HEK293 (cell line): ENCODE data around the gene TENT4B.

Experiments
- CTCF ChIA-PET: fragments of 350-600 bp; formaldehyde crosslinking; extraction: SDS; loops from one replicate; lab custom pipeline; 2021; ENCODE audit warnings: antibody characterized with exemption; lab: Yijun Ruan, JAX
- POLR2A ChIA-PET: fragments of 300-600 bp; formaldehyde crosslinking; extraction: SDS; loops from one replicate; lab custom pipeline; 2020; ENCODE audit warnings: antibody characterized with exemption, inconsistent platforms; lab: Yijun Ruan, JAX
- H3K27ac ChIP-seq: fragments of 200-500 bp; sonication (Bioruptor generic); 2 replicates; pipeline ENCODE4 v1.5.1; 2014; ENCODE audit warnings: low read depth, low read length, control low read depth, inconsistent platforms; ENCODE audit errors: extremely low read depth
- H3K36me3 ChIP-seq, 2 experiments: fragments of 200-500 bp in 1 of 2; sonication (Bioruptor generic) in 1 of 2; 1 replicate in 1 of 2; 2 replicates in 1 of 2; pipeline ENCODE4 v1.5.1; 2014 to 2017; ENCODE audit warnings: inconsistent platforms in 2 of 2, low read length in 2 of 2; ENCODE audit not compliant: control insufficient read depth in 2 of 2, insufficient read depth in 1 of 2
- H3K4me1 ChIP-seq: fragments of 200-500 bp; sonication (Bioruptor generic); 2 replicates; pipeline ENCODE4 v1.5.1; 2014; ENCODE audit warnings: mild to moderate bottlenecking, low read length, inconsistent platforms; ENCODE audit not compliant: control insufficient read depth, insufficient read depth
- H3K4me3 ChIP-seq: 2 replicates; pipeline ENCODE4 v1.5.1; 2011; ENCODE audit warnings: low read depth, mild to moderate bottlenecking, control low read depth, low read length, moderate library complexity
- H3K9me3 ChIP-seq: fragments of 200-500 bp; sonication (Bioruptor generic); 2 replicates; pipeline ENCODE4 v1.5.1; 2014; ENCODE audit warnings: low read depth, low read length, inconsistent platforms; ENCODE audit not compliant: control insufficient read depth, insufficient read depth
- GLI2 ChIP-seq: fragments of 450-650 bp; formaldehyde crosslinking; IDR thresholded peaks from 2 replicates; pipeline ENCODE4; 2017; ENCODE audit warnings: missing biosample characterization, missing genetic modification characterization, low read depth, borderline replicate concordance
- PRDM1 ChIP-seq: fragments of 450-650 bp; formaldehyde crosslinking; IDR thresholded peaks from 2 replicates; pipeline ENCODE4; 2016; ENCODE audit warnings: missing biosample characterization, missing genetic modification characterization
- TCF7L2 ChIP-seq: IDR thresholded peaks from 2 replicates; pipeline ENCODE4 v1.6.1; 2011; ENCODE audit warnings: low read depth, mild to moderate bottlenecking, inconsistent platforms, low read length, moderate library complexity, borderline replicate concordance
- ZNF112 ChIP-seq: fragments of 450-650 bp; formaldehyde crosslinking; IDR thresholded peaks from 2 replicates; pipeline ENCODE4 v1.5.0; 2017; ENCODE audit warnings: missing biosample characterization, missing genetic modification characterization
- ZNF157 ChIP-seq: fragments of 450-650 bp; formaldehyde crosslinking; IDR thresholded peaks from 2 replicates; pipeline ENCODE4 v1.5.1; 2016; ENCODE audit warnings: missing biosample characterization, missing genetic modification characterization
- ZNF24 ChIP-seq: fragments of 450-650 bp; formaldehyde crosslinking; IDR thresholded peaks from 2 replicates; pipeline ENCODE4 v1.5.1; 2016; ENCODE audit warnings: missing biosample characterization, missing genetic modification characterization
- ZNF302 ChIP-seq: fragments of 450-650 bp; formaldehyde crosslinking; IDR thresholded peaks from 2 replicates; pipeline ENCODE4 v1.5.1; 2016; ENCODE audit warnings: missing biosample characterization, missing genetic modification characterization, low read depth
- ZNF324 ChIP-seq: fragments of 450-650 bp; formaldehyde crosslinking; IDR thresholded peaks from 2 replicates; pipeline ENCODE4 v1.5.1; 2016; ENCODE audit warnings: missing biosample characterization, missing genetic modification characterization
- ZNF560 ChIP-seq: fragments of 450-650 bp; formaldehyde crosslinking; IDR thresholded peaks from 2 replicates; pipeline ENCODE4 v1.5.1; 2017; ENCODE audit warnings: missing biosample characterization, missing genetic modification characterization, borderline replicate concordance
- ZNF830 ChIP-seq: fragments of 450-650 bp; IDR thresholded peaks from 2 replicates; pipeline ENCODE4 v1.5.0; 2018; ENCODE audit warnings: missing biosample characterization, missing genetic modification characterization, low read depth, mild to moderate bottlenecking, moderate library complexity
- ZXDB ChIP-seq: fragments of 450-650 bp; formaldehyde crosslinking; IDR thresholded peaks from 2 replicates; pipeline ENCODE4 v1.5.1; 2016; ENCODE audit warnings: missing biosample characterization, missing genetic modification characterization
- TF ChIP-seq, protein P1 (sequence below): fragments of 450-650 bp; formaldehyde crosslinking; IDR thresholded peaks from 2 replicates; pipeline ENCODE4 v1.5.1; 2016; ENCODE audit warnings: missing biosample characterization, missing genetic modification characterization, borderline replicate concordance
- TF ChIP-seq, protein P2 (sequence below): fragments of 450-650 bp; formaldehyde crosslinking; IDR thresholded peaks from 2 replicates; pipeline ENCODE4 v1.5.1; 2016; ENCODE audit warnings: missing biosample characterization, missing genetic modification characterization

TENT4B gene

DNA sequence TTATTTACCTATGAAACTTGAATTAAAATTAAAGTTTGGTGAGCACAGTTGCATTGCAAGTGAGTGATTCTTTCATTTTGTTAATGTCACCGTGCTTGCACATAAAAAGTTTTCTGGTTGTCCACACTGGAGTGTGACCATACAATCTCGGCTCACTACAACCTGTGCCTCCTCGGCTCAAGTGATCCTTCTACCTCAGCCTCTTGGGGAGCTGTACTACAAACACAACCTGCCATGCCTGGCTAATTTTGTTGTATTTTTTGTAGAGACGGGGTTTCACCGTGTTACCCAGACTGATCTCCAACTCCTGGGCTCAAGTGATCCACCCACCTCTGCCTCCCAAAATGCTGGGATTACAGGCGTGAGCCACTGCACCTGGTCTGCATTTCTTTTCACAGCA, 63.1 kb downstream of the TENT4B start (continued):
- TF ChIP-seq, protein P1, sequence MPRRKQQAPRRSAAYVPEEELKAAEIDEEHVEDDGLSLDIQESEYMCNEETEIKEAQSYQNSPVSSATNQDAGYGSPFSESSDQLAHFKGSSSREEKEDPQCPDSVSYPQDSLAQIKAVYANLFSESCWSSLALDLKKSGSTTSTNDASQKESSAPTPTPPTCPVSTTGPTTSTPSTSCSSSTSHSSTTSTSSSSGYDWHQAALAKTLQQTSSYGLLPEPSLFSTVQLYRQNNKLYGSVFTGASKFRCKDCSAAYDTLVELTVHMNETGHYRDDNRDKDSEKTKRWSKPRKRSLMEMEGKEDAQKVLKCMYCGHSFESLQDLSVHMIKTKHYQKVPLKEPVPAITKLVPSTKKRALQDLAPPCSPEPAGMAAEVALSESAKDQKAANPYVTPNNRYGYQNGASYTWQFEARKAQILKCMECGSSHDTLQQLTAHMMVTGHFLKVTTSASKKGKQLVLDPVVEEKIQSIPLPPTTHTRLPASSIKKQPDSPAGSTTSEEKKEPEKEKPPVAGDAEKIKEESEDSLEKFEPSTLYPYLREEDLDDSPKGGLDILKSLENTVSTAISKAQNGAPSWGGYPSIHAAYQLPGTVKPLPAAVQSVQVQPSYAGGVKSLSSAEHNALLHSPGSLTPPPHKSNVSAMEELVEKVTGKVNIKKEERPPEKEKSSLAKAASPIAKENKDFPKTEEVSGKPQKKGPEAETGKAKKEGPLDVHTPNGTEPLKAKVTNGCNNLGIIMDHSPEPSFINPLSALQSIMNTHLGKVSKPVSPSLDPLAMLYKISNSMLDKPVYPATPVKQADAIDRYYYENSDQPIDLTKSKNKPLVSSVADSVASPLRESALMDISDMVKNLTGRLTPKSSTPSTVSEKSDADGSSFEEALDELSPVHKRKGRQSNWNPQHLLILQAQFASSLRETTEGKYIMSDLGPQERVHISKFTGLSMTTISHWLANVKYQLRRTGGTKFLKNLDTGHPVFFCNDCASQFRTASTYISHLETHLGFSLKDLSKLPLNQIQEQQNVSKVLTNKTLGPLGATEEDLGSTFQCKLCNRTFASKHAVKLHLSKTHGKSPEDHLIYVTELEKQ, result no peak
- TF ChIP-seq ZNF324, result no peak

DNA sequence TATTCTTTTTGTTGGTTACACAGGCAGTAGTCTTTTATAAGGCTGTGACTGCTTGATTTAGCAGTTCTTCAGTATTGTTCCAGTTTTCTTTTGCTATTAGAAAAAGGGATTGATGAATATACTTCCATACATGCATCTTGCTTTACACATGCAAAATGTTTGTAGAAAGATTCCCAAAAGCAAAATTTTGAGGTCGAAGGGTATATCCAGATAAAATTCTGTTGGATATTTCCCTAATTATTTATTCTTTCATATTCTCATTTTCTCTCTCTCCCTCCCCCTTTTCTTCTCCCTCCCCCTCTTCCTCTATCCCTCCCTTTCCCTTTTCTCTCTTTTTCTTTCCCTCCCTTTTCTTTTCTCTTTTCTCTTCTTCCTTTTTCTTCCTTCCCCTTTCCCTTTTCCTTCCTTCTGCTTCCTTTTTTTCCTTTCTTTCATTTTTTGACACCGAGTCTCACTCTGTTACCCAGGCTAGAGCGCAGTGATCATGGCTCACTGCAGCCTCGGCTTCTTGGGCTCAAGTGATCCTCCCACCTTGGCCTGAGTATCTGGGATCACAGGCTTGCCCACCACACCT, 66.4 kb downstream of the TENT4B start:
- ChIA-PET CTCF (no interaction called here), POLR2A (no interaction called here)
- Histone ChIP-seq H3K4me3 (no peak overlapping the region), H3K27ac (no peak overlapping the region), H3K4me1 (no peaks in the 10 kb centered on the region), H3K9me3 (no peaks in the 10 kb centered on the region), H3K36me3 (peaks cover 20 to 68% of the 10 kb centered on the region in 2 experiments)
- TF ChIP-seq PRDM1 (peak; percentile 96), ZNF157 (tag by site-specific recombination) (no peak), ZXDB (no peak)

DNA sequence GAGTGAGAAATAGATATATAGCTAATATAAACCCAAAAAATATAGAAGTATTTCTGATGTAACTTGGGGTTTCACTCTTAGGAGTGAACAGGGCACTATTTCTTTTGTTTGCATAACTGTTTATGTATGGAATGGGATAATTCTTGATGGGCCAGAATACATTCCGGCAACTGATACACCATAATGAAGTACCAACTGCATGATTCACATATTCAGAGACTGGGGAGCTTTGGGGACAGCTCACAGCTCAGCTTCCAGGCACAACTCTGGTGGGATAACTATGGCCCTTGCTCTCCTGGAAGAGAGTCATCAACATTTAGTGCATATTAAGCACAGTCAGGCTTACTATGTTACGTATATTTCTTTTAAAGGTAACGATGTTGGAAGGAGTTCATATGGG, 71.2 kb downstream of the TENT4B start:
- H3K9me3 ChIP-seq, result no peaks in the 10 kb centered on the region
- no peak overlapping the region for H3K27ac ChIP-seq
- ChIA-PET CTCF (interaction anchor here (0.6 kb wide), 1 partner anchor 719 kb away, joined by 3 read pairs; no protein-coding TSS in a partner anchor), POLR2A (interaction anchor here (0.5 kb wide), 1 partner anchor 736 kb away, joined by 4 read pairs; no protein-coding TSS in a partner anchor)
- TF ChIP-seq GLI2 (tag by site-specific recombination) (no peak), ZNF302 (tag by site-specific recombination) (no peak), ZNF112 (no peak), TCF7L2 (no peak), ZNF560 (tag by site-specific recombination) (no peak), ZNF830 (tag by site-specific recombination) (no peak)
- TF ChIP-seq, protein P2, sequence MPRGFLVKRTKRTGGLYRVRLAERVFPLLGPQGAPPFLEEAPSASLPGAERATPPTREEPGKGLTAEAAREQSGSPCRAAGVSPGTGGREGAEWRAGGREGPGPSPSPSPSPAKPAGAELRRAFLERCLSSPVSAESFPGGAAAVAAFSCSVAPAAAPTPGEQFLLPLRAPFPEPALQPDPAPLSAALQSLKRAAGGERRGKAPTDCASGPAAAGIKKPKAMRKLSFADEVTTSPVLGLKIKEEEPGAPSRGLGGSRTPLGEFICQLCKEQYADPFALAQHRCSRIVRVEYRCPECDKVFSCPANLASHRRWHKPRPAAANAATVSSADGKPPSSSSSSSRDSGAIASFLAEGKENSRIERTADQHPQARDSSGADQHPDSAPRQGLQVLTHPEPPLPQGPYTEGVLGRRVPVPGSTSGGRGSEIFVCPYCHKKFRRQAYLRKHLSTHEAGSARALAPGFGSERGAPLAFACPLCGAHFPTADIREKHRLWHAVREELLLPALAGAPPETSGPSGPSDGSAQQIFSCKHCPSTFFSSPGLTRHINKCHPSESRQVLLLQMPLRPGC (tag by site-specific recombination), result no peak
- TF ChIP-seq, all 188 proteins: peak for 0
- no peaks in the 10 kb centered on the region for H3K4me1 ChIP-seq
- peaks cover 8 to 73% of the 10 kb centered on the region in 2 experiments; a peak in 2 of 3 replicates for H3K36me3 ChIP-seq
- no peak overlapping the region for H3K4me3 ChIP-seq

DNA sequence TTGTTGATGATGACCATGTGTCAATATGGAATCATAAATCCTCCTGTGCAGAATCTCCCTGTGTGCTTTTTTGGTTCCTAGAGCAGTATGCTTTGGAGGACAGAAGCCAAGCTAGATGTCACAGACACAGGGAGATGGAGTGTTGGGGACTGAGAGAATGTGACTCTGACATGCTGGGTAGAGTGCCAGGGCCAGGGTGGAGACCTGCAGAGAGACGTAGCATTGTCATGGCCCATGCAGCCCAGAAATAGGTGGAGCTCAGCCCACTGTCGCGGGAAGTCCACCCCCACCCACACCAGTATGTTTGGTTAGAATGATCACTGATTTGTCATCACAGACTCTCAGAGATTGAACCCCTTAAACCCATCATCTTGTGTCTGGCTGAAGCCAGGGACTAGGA, 74.0 kb downstream of the TENT4B start:
- H3K36me3 ChIP-seq, result peaks cover 3 to 66% of the 10 kb centered on the region in 2 experiments; a peak in 2 of 3 replicates
- TF ChIP-seq ZNF24 (tag by site-specific recombination), result no peak
- ChIA-PET POLR2A (no interaction called here), CTCF (interaction anchor here (0.8 kb wide), 1 partner anchor 83 kb away, joined by 3 read pairs; no protein-coding TSS in a partner anchor)
- no peaks in the 10 kb centered on the region for H3K4me1 ChIP-seq
- no peak overlapping the region for H3K27ac ChIP-seq
- no peaks in the 10 kb centered on the region for H3K9me3 ChIP-seq
- H3K4me3 ChIP-seq, result no peak overlapping the region
